GM21528 (cell line): ENCODE measurements around the gene C9orf50.

Source experiments
- ATAC-seq: cut with Tn5 transposase; IDR thresholded peaks from one replicate; pipeline ENCODE4 v1.9.1; 2021; ENCODE audit warnings: mild to moderate bottlenecking, moderate library complexity; ENCODE audit not compliant: unreplicated experiment, low FRiP score

Gene C9orf50

DNA sequence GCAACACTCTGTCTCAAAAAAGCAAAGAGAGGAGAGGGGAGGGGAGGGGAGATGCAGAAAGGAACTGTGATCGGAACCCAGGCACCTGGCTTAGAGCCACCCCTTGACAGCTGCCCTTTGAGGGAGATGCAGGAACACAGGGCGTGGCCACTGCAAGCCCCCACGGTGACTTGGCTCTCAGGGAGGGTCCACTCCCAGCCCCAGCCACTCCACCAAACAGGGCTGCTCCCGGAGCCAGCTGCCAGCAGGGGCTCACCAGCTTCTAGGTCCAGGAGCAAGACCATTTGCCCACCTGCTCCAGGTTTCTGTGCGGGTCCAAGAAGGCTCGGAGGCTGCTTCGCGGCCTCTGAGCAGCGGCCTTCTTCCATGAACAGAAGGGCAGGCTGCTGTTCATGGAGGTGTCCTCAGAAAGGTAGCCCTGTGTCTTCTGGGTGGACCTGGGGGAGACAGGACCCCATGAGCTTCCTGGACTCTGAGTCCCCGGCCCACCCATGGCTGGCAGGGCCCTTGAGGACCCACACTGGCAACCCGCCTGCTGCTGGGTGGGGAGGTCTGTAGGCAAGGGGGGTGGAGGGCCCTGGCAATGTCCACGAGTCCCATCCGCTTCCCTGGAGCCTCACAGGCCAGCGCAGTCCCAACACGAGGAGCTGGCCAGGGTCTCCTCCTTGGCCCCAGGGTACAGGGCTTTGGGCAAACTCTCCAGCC is 7.9 kb downstream of the C9orf50 start:
- ATAC-seq = no peak

DNA sequence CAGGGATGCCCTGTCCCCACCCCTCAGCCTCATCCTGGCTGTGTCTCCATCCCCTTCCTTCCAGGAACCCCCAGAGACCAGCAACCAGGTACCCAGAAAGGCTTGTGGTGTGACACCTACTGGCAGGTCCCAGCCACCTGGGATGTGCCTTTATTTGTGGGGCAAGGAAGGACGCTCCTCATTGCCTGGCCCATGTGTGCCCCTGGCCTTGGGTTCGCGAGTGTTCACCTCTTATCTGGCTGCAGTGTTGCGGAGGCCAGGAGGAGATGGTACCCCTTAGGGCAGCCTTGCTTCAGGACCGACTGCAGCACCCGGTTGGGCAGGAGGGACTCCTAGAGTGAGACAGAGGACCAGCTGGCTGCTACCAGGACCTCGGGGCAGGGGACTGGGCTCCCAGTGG is 8.8 kb downstream of the C9orf50 start:
- no peak for ATAC-seq

DNA sequence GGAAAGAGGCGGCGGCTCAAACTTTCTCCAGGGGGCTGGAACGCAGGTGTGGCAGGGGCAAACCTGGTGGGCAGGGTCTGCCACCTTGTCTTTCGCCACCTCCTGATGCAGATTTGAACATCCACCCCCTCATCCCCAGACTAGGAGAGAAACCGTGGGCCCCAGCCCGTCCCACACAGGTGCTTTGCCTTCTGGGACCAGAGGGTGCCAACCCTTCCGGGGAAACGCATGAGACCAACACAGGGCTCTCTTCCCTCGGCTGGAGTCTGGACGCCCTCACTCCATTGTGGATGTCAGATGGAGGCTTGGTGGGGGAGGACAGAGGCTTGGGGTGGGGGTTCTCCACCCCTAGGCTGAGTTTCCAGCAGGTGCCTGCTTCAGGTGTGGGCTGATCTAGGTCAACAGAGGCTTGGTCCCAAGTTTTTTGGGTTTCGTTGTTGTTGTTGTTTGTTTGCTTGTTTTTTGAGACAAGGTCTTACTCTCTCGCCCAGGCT is 9.5 kb downstream of the C9orf50 start:
- no peak for ATAC-seq

DNA sequence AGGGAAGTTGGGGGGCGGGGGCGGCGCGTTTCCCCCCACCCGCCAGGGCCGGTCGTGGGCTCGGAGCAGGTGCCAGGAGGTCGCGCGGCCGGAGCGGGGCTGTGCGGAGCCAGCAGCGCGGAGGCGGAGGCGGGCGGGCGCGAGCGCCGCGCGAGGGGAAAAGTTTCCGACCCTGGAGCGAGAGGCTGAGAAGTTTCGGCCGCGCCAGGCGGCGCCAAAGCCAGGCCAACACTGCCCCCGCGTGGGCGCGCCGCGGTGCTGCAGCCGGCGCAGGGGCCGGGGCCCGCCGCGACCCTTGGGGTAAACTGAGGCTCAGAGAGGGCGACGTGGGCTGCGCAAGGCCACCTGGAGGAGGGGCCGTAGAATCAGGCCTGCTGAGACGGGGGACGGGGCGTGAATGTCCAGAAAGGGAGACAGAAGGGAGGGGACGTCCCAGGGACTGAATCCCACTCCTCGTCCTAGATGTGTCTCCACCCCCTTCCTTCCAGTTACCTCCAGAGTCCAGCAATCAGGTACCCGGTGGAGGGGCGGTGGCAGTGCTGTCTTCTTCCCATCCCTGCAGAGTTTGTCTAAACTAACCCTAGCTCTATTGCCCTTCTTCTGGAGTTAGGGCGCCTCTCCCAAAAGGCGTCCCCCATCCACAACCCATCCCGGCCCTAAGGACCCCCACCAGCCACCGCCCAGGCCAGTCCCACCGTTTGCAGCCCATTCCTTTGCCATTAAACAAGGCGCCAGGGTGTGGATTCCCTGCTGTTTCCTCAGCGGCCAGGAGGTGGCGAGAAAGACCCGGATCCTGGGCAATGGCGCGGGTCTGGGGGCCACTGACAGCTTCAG is 10.2 kb downstream of the C9orf50 start:
- no peak for ATAC-seq

DNA sequence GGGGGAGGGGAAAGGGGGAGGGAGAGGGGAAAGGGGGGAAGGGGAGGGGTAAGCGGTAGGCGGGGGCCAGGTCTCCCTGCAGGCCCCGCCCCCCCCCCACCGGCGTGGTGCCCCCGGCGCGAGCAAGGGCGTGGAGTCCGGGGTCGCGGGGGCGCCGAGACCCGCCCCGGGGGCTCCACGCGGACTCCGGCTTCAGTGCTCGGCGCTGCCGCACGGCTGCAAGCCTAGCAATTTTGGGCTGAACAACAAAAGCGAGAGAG is 10.8 kb downstream of the C9orf50 start:
- ATAC-seq = no peak

DNA sequence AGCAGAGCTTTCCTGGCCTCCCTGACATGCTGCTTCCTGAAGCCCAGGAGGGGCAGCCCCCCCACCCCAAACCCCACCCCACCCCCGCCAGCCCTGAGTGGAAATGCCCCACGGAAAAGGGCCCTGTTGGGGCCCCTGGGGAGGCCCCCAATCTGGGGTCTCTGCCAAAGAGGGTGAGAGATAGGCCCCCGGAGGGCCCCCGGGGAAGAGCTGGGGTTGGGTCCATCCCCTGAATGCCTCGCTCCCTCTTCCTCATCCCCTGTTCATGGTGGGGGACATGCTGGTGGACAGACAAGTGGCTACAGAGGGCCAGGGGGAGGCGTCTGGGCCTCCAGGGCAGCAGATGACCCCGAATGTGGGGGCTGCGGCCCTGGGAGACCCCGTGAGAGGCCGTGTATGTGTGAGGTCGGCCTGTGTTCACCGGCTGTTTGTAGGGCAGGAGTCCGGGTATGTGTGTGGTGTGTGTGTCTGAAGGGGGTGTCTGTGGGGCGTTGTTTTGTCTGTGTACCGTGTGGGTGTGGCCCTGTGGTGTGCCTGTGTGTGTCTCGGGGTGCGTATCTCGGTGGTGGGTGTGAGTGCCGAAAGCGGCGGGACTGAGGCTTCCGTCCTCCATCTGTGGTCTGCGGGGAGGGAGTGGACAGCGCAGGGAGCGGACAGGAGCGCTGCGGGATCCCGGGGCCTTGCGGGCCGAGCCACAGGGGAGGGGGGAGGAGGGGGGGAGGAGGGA is 11.3 kb downstream of the C9orf50 start:
- no peak for ATAC-seq

DNA sequence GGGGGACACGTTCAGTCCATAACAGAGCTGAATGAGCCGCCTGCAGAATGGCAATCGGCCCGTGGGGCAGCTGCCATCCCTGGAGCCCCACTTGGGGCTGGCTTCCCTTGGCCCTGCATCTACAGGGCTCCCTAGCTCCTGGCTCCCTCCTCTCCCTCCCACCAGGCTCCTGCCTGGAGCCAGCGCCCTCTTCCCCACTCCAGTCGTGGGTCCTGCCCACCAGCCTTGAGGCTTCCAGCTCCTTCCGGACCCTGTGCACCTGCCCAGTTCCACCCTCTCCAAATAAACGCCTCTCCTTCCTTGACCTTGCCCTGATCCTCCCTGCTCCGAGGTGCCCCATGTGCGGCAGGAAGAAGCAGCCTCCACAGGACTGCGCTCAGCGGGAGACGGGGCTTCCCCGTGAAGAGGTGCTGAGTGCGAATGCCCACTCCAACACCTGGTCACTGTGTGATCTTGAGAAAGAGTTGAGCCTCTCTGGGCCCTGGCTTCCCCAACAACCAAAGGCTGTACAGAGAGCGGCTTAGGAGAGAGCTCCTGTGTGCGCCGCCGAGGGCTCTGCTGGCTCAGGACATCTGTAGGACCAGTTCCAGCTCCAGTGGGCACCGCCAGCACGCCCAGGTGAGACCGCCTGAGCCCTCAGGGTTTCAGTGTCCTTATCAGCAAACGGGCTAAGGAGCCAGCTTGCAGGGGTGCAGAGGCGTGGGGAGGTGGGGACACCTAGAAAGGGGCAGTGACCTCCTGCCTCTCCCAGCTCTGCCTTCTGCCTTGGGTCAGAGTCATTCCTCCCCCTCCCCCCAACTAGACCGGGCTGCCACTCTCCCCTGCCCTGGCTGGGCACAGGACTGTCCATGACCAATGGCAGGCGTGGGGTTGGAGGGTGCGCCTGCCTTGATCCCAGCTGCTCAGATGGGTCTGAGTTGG is 12.1 kb downstream of the C9orf50 start:
- no peak for ATAC-seq

DNA sequence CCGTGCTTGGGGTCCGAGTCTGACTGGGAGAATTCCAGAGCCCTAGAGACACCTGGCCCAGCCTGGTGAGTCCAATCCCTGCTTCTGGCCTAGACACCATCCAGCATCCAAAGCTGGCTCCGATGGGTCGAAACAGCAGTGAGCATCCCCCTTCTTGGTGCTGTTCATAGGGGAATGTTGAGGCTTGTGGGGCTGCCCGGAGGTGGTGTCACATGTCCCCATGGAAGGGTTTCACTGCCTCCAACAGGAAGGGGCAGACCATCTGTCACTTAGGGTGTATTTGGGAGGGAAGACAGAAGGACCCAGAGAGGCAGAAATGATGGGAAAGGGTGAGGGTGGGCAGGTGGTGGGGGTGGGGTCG is 13.9 kb downstream of the C9orf50 start:
- ATAC-seq = no peak

DNA sequence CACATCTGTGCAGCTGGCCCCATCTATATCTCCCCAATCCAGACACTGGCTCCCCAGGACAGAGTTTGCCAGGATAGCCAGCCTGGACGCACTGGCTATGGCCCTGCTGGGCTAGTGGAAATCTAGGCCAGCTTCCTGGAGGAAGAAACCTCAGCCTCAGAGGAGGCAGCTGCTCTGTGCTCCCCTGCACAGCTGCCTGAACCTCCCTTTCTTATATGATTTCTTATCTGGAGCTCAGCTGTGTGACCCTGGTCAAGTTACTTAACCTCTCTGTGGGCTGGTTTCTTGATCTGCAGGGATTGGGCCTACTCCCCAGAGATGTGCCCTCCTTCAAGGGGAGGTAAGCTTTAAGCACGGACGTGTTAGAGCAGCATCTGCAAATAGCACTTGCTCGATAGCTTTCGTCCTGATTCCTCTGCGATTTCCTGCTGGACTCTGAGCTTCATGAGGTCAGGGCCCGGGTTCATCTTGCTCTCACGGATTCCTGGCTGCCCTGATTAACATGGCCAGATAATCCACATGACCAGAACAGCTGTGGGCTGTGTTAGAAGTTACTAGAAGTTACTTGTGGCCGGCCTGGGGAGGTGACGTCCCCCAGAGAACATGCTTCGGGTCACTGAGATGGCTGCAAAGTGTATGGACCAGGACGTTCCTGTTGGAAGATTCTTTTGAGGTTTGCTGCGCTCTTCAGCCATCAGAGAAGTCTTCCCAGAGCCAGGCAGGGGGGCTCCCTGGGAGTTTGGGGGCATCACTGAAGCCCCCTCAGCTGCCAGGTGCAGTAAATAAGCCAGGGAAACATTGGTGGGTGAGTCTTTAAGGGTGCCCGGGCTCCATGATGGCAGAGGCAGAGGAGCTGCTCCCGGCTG is 14.5 kb downstream of the C9orf50 start:
- ATAC-seq = no peak

DNA sequence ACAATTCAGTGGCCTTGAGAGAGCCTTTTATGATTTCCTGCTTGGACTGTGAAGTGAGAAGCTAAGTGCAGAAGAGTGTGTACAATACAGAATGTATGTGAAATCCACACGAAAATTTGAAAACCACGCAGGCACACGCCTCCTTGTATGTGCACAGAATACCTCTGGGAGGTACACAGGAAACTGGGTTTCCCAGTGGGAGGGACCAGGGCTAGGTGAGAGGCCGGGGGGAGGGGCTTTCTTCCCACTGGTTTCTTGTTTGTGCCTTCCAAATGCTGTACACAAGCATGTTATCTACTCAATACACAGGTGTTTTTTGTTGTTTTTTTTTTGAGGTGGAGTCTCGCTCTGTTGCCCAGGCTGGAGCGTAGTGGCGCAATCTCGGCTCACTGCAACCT is 16.1 kb downstream of the C9orf50 start:
- no peak for ATAC-seq

DNA sequence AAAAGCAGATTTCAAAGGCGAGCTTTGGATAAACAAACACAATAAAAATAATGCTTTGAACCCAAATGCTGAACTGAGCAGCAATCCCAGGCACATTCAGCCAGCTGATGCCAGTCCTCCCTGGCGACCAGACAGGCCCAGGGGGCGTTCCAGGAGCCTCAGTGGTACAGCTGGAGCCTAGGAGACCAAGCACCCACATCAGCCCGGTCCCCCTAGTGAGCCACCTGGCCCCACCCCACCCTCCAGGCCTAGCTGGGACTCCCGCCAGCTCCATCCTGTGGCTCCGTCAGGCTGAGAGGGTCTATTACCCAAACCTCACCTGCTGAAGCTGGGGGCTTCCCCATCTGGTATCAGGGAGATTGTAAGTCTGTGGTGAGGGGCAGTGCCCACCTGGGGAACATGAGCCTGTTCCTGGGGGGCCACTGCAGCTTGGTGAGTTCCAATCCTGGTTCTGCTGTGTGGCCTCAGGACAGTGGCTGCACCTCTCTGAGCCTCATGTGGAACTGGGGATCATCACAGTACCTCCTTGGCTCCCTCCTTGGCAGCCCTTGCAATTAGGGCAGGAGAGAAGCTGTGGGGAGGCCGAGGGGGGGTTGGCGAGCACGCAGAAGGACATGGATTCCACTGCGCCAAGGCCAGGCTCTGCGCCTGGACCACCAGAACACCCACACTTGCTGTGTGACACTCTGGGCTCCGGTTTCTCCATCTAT is 16.7 kb downstream of the C9orf50 start:
- ATAC-seq = no peak

DNA sequence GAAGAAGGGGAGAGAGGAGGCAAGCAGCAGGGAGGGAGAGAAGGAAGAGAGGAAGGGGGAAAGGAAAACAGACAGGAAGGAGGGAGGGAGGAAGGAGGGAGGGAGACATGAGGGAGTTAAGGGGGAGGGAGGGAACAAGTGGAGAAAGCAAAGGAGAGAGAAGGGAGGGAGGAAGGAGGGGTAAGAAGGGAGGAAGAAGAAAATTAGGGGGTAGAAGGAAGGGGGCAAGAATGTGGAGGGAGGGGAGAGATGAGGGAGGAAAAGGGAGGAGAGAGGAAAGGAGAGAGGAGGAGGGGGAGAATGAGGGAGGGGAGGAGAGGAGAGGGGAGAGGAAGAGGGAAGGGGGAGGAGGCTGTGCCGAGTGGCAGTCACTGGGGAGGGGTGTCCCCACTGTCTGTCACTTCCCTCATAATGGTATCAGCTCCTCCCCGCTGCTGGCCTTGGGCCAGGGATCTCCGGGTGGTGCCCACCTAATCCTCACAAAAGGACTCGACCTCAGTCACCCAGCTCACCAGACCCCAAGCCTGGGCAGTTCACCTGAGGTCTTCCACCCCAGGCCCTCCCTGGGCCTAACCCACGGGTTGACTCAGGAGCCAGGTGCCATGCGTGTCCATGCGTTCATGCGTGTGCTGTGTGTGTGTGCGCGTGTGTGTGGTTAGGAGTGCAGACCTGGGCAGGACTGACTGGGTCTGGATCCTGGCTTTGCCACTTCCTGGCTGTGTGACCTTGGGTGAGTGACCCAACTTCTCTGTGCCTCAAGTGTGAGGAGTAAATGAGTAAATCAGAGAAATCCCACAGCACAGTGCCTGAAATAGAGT is 18.1 kb downstream of the C9orf50 start:
- ATAC-seq = no peak

DNA sequence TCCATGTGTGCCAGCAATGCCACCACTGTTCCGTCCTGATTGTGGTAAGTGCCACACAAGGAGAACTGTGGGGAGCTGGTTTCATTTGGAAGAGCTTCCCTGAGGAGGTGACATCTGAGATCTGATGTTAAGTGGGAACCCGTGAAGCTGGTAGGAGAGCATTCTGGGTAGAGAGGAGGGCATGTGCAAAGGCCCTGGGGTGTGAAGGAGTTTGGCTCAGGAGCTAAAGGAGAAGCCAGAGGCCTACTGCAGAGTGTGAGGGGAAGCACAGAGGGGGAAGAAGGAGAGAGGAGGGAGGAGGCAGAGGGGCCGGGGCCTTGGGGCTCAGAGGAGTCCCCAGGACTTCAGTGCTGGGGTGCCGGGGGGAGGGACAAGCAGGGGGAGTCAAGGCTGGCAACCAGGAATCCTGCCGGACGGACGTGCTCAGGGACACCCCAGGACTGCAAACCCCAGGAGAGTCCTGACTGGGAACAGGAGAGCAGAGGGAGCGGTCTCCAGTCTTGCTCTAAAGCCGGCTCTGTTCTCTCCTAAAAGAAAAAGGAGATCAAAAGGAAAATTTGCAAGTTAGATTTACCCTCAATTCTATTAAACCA is 19.7 kb downstream of the C9orf50 start:
- ATAC-seq = no peak

DNA sequence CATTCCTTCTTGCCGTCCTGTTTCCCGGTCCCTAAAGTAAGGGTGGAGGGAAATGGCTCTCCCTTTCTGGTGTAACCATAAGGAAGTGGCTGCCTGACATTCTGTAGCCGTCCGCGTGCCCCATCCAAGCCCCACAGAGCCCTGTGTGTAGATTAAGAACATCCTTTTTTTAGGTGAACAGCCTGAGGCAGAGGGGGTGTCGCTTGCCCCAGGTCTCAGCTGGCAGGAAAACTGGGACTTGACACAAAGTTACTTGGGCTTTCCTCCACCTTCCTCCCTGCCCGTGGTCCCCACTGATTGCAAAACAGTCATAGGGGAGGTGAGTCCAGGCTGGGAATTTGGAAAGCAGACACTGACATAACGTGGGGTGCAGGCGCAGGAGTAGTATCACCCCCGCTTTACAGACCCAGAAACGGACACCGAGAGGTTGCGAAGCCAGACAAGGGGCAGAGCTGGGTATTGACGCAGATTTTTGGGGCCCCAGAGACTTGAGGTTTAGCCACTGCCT is 22.8 kb downstream of the C9orf50 start:
- no peak for ATAC-seq

DNA sequence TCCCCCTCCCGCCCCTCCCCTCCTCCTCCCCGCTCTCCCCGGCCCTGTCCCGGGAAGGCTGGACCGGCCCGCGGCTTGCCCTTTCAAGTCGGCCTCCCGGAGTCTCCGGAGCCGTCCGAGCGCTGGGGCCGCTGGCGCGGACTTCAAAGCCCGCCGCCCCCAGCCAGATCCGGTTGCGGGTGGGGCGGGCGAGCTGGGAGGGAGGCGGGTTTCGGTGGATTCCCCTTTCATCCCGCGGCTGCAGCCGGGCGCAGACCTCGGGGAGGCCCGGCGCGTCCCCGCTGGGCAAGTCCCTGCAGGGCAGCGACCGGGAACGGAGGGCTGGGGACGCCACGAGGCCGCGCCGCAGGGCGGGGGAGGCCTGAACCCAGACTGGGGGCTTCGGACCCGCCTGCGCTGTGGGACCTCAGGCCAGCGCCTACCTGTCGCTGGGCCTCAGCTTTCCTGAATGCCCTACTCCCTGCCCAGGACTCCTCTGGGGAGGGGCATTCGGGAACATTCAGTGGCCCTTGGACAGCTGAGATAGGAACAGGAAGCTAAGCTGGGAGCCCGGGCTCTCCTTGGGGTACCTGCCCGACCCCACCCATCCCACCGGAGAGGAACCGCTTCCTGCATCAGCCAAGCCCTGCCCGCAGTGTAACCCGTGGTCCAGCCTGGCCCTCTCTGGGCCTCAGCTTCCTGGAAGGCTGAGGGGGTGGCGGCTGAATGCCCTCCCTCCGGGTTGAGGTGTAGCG is 23.4 kb downstream of the C9orf50 start:
- ATAC-seq = no peak

DNA sequence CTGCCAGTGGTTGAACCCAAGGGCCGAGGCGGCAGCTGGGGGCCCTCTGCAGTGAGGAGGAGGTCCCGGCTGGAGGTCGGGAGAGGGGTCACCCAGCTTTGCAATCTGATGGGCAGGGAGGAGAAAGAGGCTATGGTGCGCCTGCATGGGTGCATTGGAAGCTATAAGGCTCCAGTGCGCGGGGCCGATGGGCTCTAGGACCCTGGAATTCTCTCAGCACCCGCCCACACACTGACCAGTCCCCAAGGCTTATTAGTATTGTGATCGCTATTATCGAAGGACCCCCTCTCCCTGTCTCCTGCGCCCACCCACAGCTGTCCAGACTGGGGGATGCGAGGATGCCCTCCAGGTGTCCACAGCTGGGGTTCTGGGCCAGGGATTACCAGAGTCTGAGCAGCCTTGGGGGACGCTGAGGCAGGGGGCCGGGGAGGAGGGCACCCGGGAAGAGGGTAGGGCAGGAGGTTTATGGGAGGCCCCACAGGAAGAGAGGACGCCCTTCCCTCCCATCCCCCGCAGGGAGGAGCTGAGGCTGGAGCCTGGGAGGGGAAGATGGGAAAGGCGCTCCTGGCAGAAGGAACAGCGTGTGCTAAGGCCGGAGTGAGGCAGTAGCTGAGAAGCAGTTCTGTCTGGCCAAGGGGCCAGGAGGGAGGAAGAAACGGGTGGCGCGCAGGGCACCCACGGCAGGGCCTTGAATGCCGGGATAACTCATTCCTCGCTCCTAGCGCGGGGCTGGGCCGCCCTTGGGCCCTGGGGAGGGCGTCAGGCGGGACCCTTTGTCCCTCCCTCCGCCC is 24.2 kb downstream of the C9orf50 start:
- no peak for ATAC-seq
